H9 (cell line): Measurements from ENCODE around the gene TRPM5. TPM values are rescaled to one million over a fixed set of nuclear protein-coding genes. Genes with fewer than 3 reads are reported as not detected.

ENCODE experiments used
- DNase-seq: peaks from one replicate; pipeline ENCODE4 v3.0.0-alpha.2; 2017
- H2AFZ ChIP-seq: one replicate; pipeline ENCODE4 v1.6.1; 2013; ENCODE audit warnings: mild to moderate bottlenecking, low read length, control low read depth, moderate library complexity
- H2AK5ac ChIP-seq: 2 replicates; pipeline ENCODE4 v1.6.1; 2013; ENCODE audit warnings: low read length, control low read depth, mixed read lengths; ENCODE audit not compliant: insufficient read length
- H2BK120ac ChIP-seq: one replicate; pipeline ENCODE4 v1.6.1; 2013; ENCODE audit warnings: low read depth, mild to moderate bottlenecking, low read length, control low read depth, inconsistent platforms; ENCODE audit not compliant: poor library complexity, severe bottlenecking
- H2BK12ac ChIP-seq: 2 replicates; pipeline ENCODE4 v1.6.1; 2013; ENCODE audit warnings: low read length, control low read depth, mixed read lengths, low read depth; ENCODE audit not compliant: insufficient read length
- H2BK15ac ChIP-seq: 2 replicates; pipeline ENCODE4 v1.6.1; 2013; ENCODE audit warnings: low read depth, low read length, control low read depth
- H2BK20ac ChIP-seq: one replicate; pipeline ENCODE4 v1.6.1; 2013; ENCODE audit warnings: low read depth, mild to moderate bottlenecking, low read length, control low read depth, inconsistent platforms; ENCODE audit not compliant: poor library complexity, severe bottlenecking
- H2BK5ac ChIP-seq: 2 replicates; pipeline ENCODE4 v1.6.1; 2013; ENCODE audit warnings: low read length, control low read depth, mixed read lengths; ENCODE audit not compliant: insufficient read length
- H3K14ac ChIP-seq: 2 replicates; pipeline ENCODE4 v1.6.1; 2013; ENCODE audit warnings: low read length, control low read depth; ENCODE audit not compliant: insufficient read depth
- H3K18ac ChIP-seq: 2 replicates; pipeline ENCODE4 v1.6.1; 2013; ENCODE audit warnings: low read depth, mild to moderate bottlenecking, mixed read lengths, low read length, control low read depth; ENCODE audit not compliant: insufficient read length
- H3K23ac ChIP-seq: 2 replicates; pipeline ENCODE4 v1.6.1; 2013; ENCODE audit warnings: low read length, control low read depth, mixed read lengths, low read depth; ENCODE audit not compliant: insufficient read length
- H3K23me2 ChIP-seq: 2 replicates; pipeline ENCODE4 v1.6.1; 2013; ENCODE audit warnings: low read depth, mild to moderate bottlenecking, mixed read lengths, low read length, control low read depth; ENCODE audit not compliant: insufficient read length, poor library complexity, severe bottlenecking
- H3K27ac ChIP-seq: 2 replicates; pipeline ENCODE4 v1.5.1; 2013; ENCODE audit warnings: low read length, control low read depth, mixed read lengths, low read depth; ENCODE audit not compliant: insufficient read length
- H3K27me3 ChIP-seq: 2 replicates; pipeline ENCODE4 v1.6.1; 2013; ENCODE audit warnings: low read length, control low read depth, inconsistent platforms; ENCODE audit not compliant: insufficient read depth
- H3K4ac ChIP-seq: 2 replicates; pipeline ENCODE4 v1.6.1; 2013; ENCODE audit warnings: low read depth, mild to moderate bottlenecking, control low read depth, inconsistent platforms, low read length, moderate library complexity
- H3K4me1 ChIP-seq: 2 replicates; pipeline ENCODE4 v1.6.1; 2013; ENCODE audit warnings: low read length, control low read depth, inconsistent platforms; ENCODE audit not compliant: insufficient read depth
- H3K4me2 ChIP-seq: 2 replicates; pipeline ENCODE4 v1.6.1; 2013; ENCODE audit warnings: low read length, control low read depth, mixed read lengths; ENCODE audit not compliant: insufficient read length, insufficient read depth
- H3K56ac ChIP-seq: 2 replicates; pipeline ENCODE4 v1.6.1; 2013; ENCODE audit warnings: low read depth, mild to moderate bottlenecking, mixed read lengths, low read length, control low read depth; ENCODE audit not compliant: insufficient read length
- H3K79me1 ChIP-seq: 2 replicates; pipeline ENCODE4 v1.6.1; 2013; ENCODE audit warnings: low read depth, mild to moderate bottlenecking, moderate library complexity, low read length, control low read depth, inconsistent platforms; ENCODE audit not compliant: insufficient read depth, poor library complexity, severe bottlenecking
- H3K79me2 ChIP-seq: 2 replicates; pipeline ENCODE4 v1.6.1; 2013; ENCODE audit warnings: low read length, control low read depth, inconsistent platforms; ENCODE audit not compliant: insufficient read depth
- H3K9ac ChIP-seq: 2 replicates; pipeline ENCODE4 v1.6.1; 2013; ENCODE audit warnings: low read length, control low read depth, mixed read lengths; ENCODE audit not compliant: insufficient read length; ENCODE audit errors: extremely low read depth
- H3K9me3 ChIP-seq: one replicate; pipeline ENCODE4 v1.6.1; 2013; ENCODE audit warnings: low read depth, low read length, inconsistent platforms; ENCODE audit not compliant: control insufficient read depth
- H3T11ph ChIP-seq: one replicate; pipeline ENCODE4 v1.6.1; 2013; ENCODE audit warnings: mild to moderate bottlenecking, low read length, control low read depth, inconsistent platforms
- H4K20me1 ChIP-seq: one replicate; pipeline ENCODE4 v1.6.1; 2013; ENCODE audit not compliant: control insufficient read depth, insufficient read length, insufficient read depth
- H4K5ac ChIP-seq: 2 replicates; pipeline ENCODE4 v1.6.1; 2013; ENCODE audit warnings: low read depth, mild to moderate bottlenecking, mixed read lengths, low read length, control low read depth; ENCODE audit not compliant: insufficient read length
- H4K8ac ChIP-seq: replicated peaks from 2 replicates; pipeline ENCODE4 v1.6.1; 2013; ENCODE audit warnings: low read length, control low read depth, mixed read lengths, low read depth; ENCODE audit not compliant: insufficient read length
- H4K91ac ChIP-seq: 2 replicates; pipeline ENCODE4 v1.6.1; 2013; ENCODE audit warnings: low read depth, mild to moderate bottlenecking, moderate library complexity, mixed read lengths, low read length, control low read depth; ENCODE audit not compliant: insufficient read length
- H3K27ac Mint-ChIP-seq, 3 experiments: 2 replicates in 2 of 3; 3 replicates in 1 of 3; pipeline ENCODE4 v1.8.0; 2020 to 2021; ENCODE audit warnings: mixed read lengths in 3 of 3, mild to moderate bottlenecking in 1 of 3, moderate library complexity in 1 of 3
- H3K27me3 Mint-ChIP-seq: 2 replicates; pipeline ENCODE4 v1.8.0; 2021; ENCODE audit warnings: low read depth, mild to moderate bottlenecking, moderate library complexity, mixed read lengths
- H3K36me3 Mint-ChIP-seq, 3 experiments: 2 replicates in 2 of 3; 3 replicates in 1 of 3; pipeline ENCODE4 v1.8.0; 2020 to 2021; ENCODE audit warnings: low read depth in 3 of 3, mixed read lengths in 3 of 3; ENCODE audit not compliant: insufficient read depth in 1 of 3
- H3K4me1 Mint-ChIP-seq, 2 experiments: 2 replicates each; pipeline ENCODE4 v1.8.0; 2020; ENCODE audit warnings: mixed read lengths in 2 of 2
- H3K4me3 Mint-ChIP-seq, 2 experiments: 2 replicates in 1 of 2; 3 replicates in 1 of 2; pipeline ENCODE4 v1.8.0; 2020 to 2021; ENCODE audit warnings: mild to moderate bottlenecking in 2 of 2, mixed read lengths in 2 of 2, moderate library complexity in 1 of 2
- H3K9me3 Mint-ChIP-seq, 2 experiments: 2 replicates in 1 of 2; 3 replicates in 1 of 2; pipeline ENCODE4 v1.8.0; 2020; ENCODE audit warnings: mild to moderate bottlenecking in 2 of 2, mixed read lengths in 2 of 2, moderate library complexity in 1 of 2
- CTCF ChIP-seq: fragments of 200-600 bp; sonication (generic); conservative IDR thresholded peaks from 3 replicates; pipeline ENCODE4 v1.8.0; 2021; ENCODE audit warnings: antibody characterized with exemption, mild to moderate bottlenecking
- WGBS: extraction: QIAGEN DNeasy Blood & Tissue Kit; methylation state at CpG from one replicate; pipeline ENCODE4 v1.1.7; 2013; ENCODE audit warnings: missing lambda C conversion rate, low lambda C conversion rate, mixed read lengths; ENCODE audit not compliant: insufficient read length; ENCODE audit errors: extremely low coverage; 5-methylcytosine and 5-hydroxymethylcytosine counted together
- total RNA-seq: library from RNA; stranded (reverse); gene quantifications from 2 replicates; pipeline ENCODE4 v1.2.1, GENCODE V29; 2021

Gene TRPM5
- total RNA-seq, 1 experiment from 2014 or later: 0.09 TPM

DNA sequence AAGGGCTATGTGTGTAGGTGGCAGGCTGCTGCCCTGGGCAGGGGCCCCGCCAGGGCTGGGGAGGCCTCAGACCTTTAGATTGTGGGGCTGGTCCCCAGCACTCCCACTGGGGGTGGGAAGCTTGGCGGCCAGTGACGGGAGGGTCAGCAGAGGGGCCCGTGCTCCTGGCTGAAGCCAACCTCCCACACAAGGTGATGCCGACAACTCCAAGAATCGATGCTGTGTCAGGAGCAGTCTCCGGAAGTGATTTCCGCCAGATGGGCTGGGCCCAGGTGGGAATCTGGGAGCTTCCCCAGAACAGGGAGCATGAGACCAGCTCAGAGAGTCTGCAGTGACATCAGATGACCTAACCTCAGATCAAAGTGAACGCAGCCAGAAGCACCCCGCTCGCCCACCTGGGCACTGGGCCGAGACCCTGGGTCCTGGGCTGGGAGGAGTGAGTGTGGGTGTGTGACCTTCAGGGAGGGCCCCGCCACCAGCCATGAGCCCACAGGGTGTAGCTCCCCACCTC, 7.7 kb downstream of the TRPM5 start:
- H3K23me2 ChIP-seq: no peaks in the 10 kb centered on the region
- no peak overlapping the region for H3K9ac ChIP-seq
- no peak for DNase-seq
- no peaks in the 10 kb centered on the region for H3K79me1 ChIP-seq
- H3K9me3 ChIP-seq: no peaks in the 10 kb centered on the region
- no peak overlapping the region for H3T11ph ChIP-seq
- no peak overlapping the region for H3K56ac ChIP-seq
- H3K14ac ChIP-seq: no peak overlapping the region; the same call in 1 of the 2 replicates
- no peaks in the 10 kb centered on the region; the same call in 1 of the 2 replicates for H3K27me3 ChIP-seq
- WGBS: no CpG with 5 or more reads among the region's 13 CpGs
- H3K18ac ChIP-seq: no peak overlapping the region
- Mint-ChIP-seq H3K36me3 (no peaks in the 10 kb centered on the region), H3K27me3 (peaks cover 59% of the 10 kb centered on the region), H3K9me3 (no peaks in the 10 kb centered on the region), H3K4me1 (no peaks in the 10 kb centered on the region), H3K4me3 (no peak overlapping the region), H3K27ac (no peak overlapping the region)
- no peak overlapping the region for H3K27ac ChIP-seq
- no peak overlapping the region for H2BK20ac ChIP-seq
- H4K91ac ChIP-seq: no peak overlapping the region
- no peak overlapping the region for H2BK5ac ChIP-seq
- no peaks in the 10 kb centered on the region for H4K20me1 ChIP-seq
- no peaks in the 10 kb centered on the region for H3K4me1 ChIP-seq
- no peak overlapping the region for H2AK5ac ChIP-seq
- H2BK15ac ChIP-seq: no peak overlapping the region
- TF ChIP-seq CTCF: no peak
- no peak overlapping the region for H2BK12ac ChIP-seq
- no peak overlapping the region for H2BK120ac ChIP-seq
- no peak overlapping the region for H2AFZ ChIP-seq
- H3K4ac ChIP-seq: no peak overlapping the region
- no peak overlapping the region for H4K8ac ChIP-seq
- H3K23ac ChIP-seq: no peak overlapping the region
- no peaks in the 10 kb centered on the region for H3K79me2 ChIP-seq
- H4K5ac ChIP-seq: no peak overlapping the region
- H3K4me2 ChIP-seq: no peak overlapping the region
